Muscle of back (tissue), 11 donors: Measurements from ENCODE around the gene RABGAP1L. TPM values are rescaled to one million over a fixed set of nuclear protein-coding genes. Genes with fewer than 3 reads are reported as not detected.
A peak's percentile ranks its signal among the peaks of the same experiment; 100 is the strongest.
"Not testable (repeated sequence)": the region's sequence is repeated elsewhere in the genome, so short reads cannot be mapped to it uniquely, and the experiment has no call there.

Source experiments
- DNase-seq, 3 donors: peaks; one replicate each; pipeline versions ENCODE4 v3.0.0 to v3.0.0-alpha.2; 2013
- polyA plus RNA-seq, 10 donors: library from polyadenylated mRNA; unstranded; fragments of 120-200 nt; gene quantifications; one replicate each; pipeline ENCODE4 v1.2.1, GENCODE V29; 2013; ENCODE audit not compliant: insufficient read length in 10 of 10

The RABGAP1L gene
- polyA plus RNA-seq, 10 donors: 11.4 to 17.4 (median 14.3) TPM

- no peak for DNase-seq
These were observed 544.0 kb downstream of the RABGAP1L start for GRCh38 chr1:174703309-174703708.

GRCh38 chr1:174704300-174704699 lies 545.0 kb downstream of the RABGAP1L start:
- no peak for DNase-seq

DNA sequence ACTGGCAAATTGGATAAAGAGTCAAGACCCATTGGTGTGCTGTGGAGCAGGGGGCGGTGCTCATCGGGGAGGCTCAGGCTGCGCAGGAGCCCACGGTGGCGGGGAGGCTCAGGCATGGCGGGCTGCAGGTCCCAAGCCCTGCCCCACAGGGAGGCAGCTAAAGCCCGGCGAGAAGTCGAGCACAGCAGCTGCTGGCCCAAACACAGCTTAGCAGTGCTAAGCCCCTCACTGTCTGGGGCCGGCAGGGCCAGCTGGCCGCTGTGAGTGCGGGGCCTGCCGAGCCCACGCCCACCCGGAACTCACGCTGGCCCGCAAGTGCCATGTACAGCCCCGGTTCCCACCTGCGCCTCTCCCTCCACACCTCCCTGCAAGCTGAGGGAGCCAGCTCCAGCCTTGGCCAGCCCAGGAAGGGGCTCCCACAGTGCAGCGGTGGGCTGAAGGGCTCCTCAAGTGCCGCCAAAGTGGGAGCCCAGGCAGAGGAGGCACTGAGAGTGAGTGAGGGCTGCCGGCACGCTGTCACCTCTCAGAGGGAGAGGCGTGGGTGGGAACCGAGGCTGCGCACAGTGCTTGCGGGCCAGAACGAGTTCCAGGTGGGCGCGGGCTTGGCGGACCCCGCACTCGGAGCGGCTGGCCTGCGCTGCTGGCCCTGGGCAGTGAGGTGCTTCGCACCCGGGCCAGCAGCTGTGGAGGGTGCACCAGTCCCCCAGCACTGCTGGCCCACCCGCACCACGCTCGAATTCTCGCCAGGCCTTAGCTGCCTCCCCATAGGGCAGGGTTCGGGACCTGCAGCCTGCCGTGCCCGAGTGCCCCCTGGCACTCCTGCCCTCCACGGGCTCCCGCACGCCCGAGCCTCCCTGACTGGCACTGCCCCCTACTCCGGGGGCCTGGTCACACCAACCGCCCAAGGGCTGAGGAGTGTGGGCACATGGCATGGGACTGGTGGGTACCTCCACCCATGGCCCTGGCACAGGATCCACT lies 551.8 kb downstream of the RABGAP1L start:
- no peak for DNase-seq

DNA sequence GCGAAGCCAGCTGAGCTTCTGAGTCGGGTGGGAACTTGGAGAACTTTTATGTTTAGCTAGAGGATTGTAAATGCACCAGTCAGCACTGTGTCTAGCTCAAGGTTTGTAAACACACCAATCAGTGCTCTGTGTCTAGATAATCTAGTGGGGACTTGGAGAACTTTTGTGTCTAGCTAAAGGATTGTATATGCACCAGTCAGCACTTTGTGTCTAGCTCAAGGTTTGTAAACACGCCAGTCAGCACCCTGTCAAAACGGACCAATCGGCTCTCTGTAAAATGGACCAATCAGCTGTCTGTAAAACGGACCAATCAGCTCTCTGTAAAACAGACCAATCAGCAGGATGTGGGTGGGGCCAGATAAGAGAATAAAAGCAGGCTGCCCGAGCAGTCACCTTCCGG lies 552.5 kb downstream of the RABGAP1L start:
- DNase-seq: not testable (repeated sequence)

GRCh38 chr1:174712541-174712940 lies 553.2 kb downstream of the RABGAP1L start:
- no peak for DNase-seq

DNA sequence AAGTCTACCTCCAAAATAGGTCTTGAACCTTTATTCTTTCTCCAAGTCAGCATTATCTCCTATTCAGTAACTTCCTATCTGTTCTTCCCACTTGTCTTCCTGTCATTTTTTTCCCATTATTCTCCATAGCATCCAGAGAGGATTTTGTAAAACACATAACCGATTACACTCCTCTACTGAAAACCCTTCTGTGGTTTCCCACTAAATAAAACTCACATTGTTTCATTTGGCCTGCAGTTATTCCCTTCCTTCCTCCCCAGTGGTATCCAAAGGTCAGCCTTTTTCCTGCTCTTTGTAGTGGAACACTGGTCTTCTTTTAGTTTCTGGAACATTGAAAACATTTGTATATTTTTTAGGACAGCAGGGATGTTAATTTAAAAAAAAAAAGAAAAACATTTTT lies 554.5 kb downstream of the RABGAP1L start:
- DNase-seq: peak in 2 of 3 donors; percentile 22 to 47

DNA sequence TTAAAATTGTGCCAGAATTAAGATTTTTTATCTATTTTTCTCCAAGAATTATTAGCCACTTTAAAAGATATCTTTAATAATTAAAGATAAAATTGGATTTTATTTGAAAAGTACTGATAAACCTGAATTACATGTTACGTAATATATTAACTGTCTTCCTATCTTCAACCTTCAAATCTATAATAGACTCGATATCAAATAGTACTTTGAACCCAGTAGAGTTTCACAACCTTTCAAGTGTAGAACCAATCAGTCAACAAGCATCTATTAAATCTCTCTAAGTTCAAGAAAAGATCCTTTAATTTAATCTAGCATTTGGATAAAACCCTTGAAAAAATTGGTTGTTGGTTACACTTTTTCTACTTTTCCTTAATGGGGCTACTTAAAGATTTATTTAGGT lies 559.9 kb downstream of the RABGAP1L start:
- DNase-seq: no peak

- no peak for DNase-seq
These were observed 561.3 kb downstream of the RABGAP1L start for GRCh38 chr1:174720618-174721017.

GRCh38 chr1:174721246-174721645 lies 561.9 kb downstream of the RABGAP1L start:
- no peak for DNase-seq

- DNase-seq: no peak
These were observed 564.5 kb downstream of the RABGAP1L start for GRCh38 chr1:174723816-174724215.

GRCh38 chr1:174724219-174724618 lies 564.9 kb downstream of the RABGAP1L start:
- no peak for DNase-seq

GRCh38 chr1:174726167-174726879 lies 567.0 kb downstream of the RABGAP1L start:
- DNase-seq: peak in 2 of 3 donors; percentile 24 to 40

- no peak for DNase-seq
These were observed 567.7 kb downstream of the RABGAP1L start for GRCh38 chr1:174726880-174727585.

GRCh38 chr1:174734270-174734669 lies 575.0 kb downstream of the RABGAP1L start:
- no peak for DNase-seq

DNA sequence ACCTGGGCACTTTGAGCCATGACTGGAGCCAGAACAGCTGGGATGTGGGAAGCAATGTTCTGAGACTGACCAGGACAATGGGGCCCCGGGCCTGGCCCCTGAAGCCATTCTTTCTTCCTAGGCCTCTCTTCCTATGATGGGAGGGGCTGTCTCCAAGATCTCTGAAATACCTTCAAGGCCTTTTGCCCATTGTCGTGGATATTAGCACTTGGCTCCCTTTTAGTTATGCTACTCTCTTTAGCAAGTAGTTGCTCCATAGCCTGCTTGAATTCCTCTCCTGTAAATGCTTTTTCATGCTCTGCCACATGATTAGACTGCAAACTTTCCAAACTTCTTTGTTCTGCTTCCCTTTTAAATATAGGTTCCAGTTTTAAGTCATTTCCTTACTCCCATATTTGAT lies 577.5 kb downstream of the RABGAP1L start:
- DNase-seq: no peak

DNA sequence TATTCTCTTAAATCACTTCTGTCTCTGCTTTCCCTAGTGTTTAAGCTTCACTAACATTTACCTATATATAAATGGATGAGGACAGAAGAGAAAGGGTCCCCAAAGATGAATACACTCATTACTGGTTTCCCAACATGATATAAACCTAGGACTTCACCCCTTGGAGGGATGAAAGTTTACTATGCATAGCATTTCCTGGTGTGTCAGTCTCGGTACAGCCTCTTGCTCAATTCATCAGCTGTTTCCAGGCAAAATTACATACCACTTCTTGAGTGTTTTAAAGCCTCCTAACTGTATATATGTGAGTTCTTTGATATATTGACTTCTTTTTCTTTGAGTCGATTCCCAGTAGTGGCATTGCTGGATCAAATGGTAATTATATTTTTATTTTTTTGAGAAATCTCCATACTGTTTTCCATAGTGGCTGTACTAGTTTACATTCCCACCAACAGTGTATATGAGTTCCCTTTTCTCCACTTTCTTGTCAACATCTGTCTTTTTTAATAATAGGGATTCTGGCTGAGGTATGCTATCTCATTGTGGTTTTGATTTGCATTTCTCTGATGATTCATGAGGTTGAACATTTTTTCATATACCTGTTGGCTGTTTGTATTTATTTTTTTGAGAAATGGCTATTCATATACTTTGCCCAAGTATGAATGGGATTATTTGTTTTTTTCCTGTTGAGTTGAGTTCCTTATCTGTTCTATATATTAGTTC lies 581.1 kb downstream of the RABGAP1L start:
- peak in 1 of 3 donors; percentile 9 for DNase-seq

DNA sequence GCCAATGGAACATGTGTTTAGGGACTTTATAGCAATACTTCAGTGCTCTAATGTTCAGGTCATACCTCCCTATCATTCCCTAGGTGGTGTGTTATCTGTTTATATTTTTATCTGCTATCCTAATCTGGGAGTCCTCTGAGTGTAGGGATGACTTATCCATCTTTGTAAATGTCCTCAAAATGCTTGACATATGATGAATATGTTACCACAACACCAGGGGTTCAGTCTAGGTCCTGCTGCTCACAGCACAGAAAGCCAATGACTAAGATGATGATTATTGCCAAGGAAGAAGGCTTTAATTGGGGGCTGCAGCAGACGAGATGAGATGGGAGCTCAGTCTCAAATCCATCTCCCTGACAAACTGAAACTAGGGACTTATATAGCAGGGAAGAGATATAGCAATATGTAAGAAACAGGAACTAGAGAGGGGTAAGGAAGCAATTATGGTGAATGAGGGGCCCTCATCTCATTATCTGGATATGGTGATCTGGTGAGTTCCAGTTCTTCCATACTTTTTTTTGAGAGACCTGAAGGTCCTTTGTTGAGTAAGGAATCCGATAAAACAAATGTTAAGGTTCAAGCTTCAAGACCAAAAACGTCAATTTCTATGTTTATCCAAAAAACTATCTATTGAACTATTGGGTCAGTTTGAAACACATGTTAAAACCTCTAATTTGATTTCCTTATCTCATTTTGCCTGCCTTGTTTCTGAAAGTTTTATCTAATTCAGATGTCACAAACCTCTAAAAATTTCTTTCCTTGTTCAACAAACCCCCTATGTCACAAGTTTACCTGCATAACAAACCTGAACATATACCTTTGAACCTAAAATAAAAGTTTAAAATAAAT lies 583.7 kb downstream of the RABGAP1L start:
- DNase-seq: no peak

- peak; percentile 21 to 55 (median 47) for DNase-seq
These were observed 584.6 kb downstream of the RABGAP1L start for GRCh38 chr1:174743654-174744561.

GRCh38 chr1:174744886-174745285 lies 585.6 kb downstream of the RABGAP1L start:
- DNase-seq: no peak
